H1 (cell line): ENCODE results near the gene OR2L5.

ENCODE experiments used
- CTCF ChIP-seq, 3 experiments: IDR thresholded peaks; 1 replicate in 2 of 3; 2 replicates in 1 of 3; pipeline versions ENCODE4 v1.5.1 to v1.6.1; 2011; ENCODE audit warnings: low read length in 3 of 3, mild to moderate bottlenecking in 3 of 3, inconsistent platforms in 2 of 3, low read depth in 1 of 3, moderate library complexity in 1 of 3; ENCODE audit not compliant: insufficient read depth in 1 of 3; ENCODE audit errors: control extremely low read depth in 1 of 3
- EZH2 ChIP-seq: fragments of 200-600 bp; sonication (generic); IDR thresholded peaks from 2 replicates; pipeline ENCODE4 v1.7.1; 2012; ENCODE audit warnings: low read depth, mild to moderate bottlenecking, moderate library complexity, low read length, inconsistent platforms; ENCODE audit not compliant: severe bottlenecking
- USF2 ChIP-seq: IDR thresholded peaks from 2 replicates; pipeline ENCODE4 v1.6.1; 2011; ENCODE audit warnings: low read length, improper control_type of control experiment

- TF ChIP-seq CTCF (IDR thresholded peaks at IDR 0.05; ENCODE audit: control extremely low read depth in 1 of 3, insufficient read depth in 1 of 3, low read depth in 1 of 3, low read length in 3 of 3) (no peak), USF2 (no peak), EZH2 (no peak)
Measured at GRCh38 chr1:248065071-248065470, 51.6 kb downstream of the OR2L5 start.
